Left colon (tissue), 2 donors: ENCODE measurements around the gene SCG2. TPM values are rescaled to one million over a fixed set of nuclear protein-coding genes. Genes with fewer than 3 reads are reported as not detected.

Experiments
- ATAC-seq: fragments of 200-7000 bp; cut with Tn5 transposase; one replicate; pipeline ENCODE4 v1.9.1; 2020; ENCODE audit warnings: mild to moderate bottlenecking, moderate library complexity
- DNase-seq, 2 donors: peaks; one replicate each; pipeline ENCODE4 v3.0.0-alpha.2; 2020
- intact Hi-C, 2 donors: fragments of 100-400 bp; cut with DNase I in 1 of 2; cut with micrococcal nuclease in 1 of 2; formaldehyde crosslinking; loops; one replicate each; pipeline versions ENCODE4 v1.11.2 to v1.14.0; 2022; cut with DNase I, micrococcal nuclease
- total RNA-seq, 2 donors: library from RNA; stranded (reverse); fragmentation: NEBNext Ultra II Directional; extraction: Animal tissue kit (Norgen Biotek cat#: 25700); gene quantifications; one replicate each; pipeline ENCODE4 v1.2.1, GENCODE V29; 2021
- donor health status: DM: no; HTN: no; CAD: no.
- donor health status: DM: yes; HTN: yes; CAD: no.

The SCG2 gene
- total RNA-seq, 2 donors from 2014 or later = 2.7 to 6.7 TPM

- intact Hi-C loops = no loop called here
- ATAC-seq (no peak), DNase-seq (no peak)
These were observed 14.9 kb downstream of the SCG2 start for GRCh38 chr2:223587301-223587700.

- intact Hi-C loops = no loop called here
- no peak for ATAC-seq
- DNase-seq = no peak
These were observed 15.9 kb downstream of the SCG2 start for GRCh38 chr2:223586261-223586660.

GRCh38 chr2:223585666-223586065, 16.5 kb downstream of the SCG2 start:
- DNase-seq = no peak
- intact Hi-C loops = no loop called here
- no peak for ATAC-seq

DNA sequence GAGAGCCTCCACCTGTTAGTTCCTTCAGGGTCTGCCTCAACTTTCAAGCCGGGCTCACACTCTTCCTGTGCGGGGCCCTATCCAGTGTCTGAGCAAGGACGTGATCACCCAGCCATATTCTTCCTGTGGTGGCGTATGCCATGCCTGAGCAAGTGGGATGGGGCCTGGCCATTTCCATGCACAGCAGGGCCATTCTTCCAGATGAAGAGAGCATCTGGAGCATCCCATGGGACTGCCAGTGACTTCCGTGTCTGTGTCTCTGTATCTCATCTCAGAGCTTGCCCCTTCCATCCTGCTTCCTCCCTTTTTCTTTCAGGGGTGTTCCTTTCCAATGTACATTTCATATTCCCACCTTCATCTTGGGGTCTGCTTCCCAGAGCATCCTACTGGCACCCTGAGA, 20.2 kb downstream of the SCG2 start:
- no peak for DNase-seq
- intact Hi-C loops = no loop called here
- no peak for ATAC-seq

DNA sequence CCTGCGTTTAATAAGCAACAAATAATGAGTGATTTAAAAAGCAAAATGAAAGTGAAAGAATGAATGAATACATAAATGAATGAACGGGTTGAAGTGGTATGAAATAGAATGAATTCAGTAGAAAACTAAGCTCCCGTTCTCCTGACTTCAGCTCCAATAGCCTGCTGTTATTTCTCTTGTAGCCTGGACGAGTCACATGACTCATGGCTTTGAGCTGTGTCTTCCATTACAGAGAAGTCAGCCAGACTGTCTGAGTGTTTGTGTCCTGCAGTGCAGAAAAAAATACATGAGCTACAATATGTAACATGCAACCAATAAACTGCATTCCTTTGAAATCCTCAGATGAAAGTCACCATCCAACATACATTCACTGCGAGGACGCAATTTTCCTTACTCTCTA, 21.2 kb downstream of the SCG2 start:
- no peak for ATAC-seq
- intact Hi-C loops = no loop called here

GRCh38 chr2:223578846-223579245, 23.3 kb downstream of the SCG2 start:
- DNase-seq (no peak), ATAC-seq (no peak)
- intact Hi-C loops = no loop called here

More for the DNA sequence above, 21.2 kb downstream of the SCG2 start:
- no peak for DNase-seq

DNA sequence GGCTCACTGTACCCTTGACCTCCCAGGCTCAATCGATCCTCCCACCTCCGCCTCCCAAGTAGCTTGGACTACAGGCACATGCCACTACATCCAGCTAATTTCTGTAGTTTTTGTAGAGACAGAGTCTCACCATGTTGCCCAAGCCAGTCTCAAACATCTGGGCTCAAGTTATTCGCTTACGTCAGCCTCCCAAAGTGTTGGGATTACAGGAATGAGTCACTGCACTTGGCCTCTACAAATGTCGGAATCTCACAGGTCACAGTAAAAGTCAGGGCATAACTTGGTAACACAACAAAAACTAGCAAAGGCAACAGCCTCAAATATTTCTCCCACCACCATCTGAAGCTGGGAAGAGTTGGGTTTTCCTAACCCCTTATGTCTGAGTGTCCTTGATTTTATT, 25.3 kb downstream of the SCG2 start:
- DNase-seq (no peak), ATAC-seq (no peak)
- intact Hi-C loops = no loop called here

GRCh38 chr2:223570784-223571183, 31.4 kb downstream of the SCG2 start:
- intact Hi-C loops = no loop called here
- ATAC-seq = no peak
- DNase-seq = no peak

DNA sequence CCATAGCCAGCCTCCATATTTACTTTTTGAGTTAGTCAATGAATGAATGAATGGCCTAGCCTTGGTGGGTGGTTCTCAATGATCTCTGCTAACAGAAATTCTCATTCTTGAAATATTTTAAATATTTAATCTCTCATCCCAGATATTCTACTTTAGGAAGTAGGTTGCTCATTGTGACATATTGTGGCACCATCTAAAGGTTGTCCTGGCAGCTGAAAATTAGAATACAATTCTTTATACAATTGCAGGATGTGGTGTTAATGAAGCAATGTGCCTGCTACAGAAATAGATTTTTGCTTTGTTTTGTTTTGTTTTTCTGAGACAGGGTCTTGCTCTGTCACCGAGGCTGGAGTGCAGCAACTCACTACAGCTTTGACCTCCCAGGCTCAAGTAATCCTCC, 35.8 kb downstream of the SCG2 start:
- DNase-seq (no peak), ATAC-seq (no peak)
- intact Hi-C loops = no loop called here

DNA sequence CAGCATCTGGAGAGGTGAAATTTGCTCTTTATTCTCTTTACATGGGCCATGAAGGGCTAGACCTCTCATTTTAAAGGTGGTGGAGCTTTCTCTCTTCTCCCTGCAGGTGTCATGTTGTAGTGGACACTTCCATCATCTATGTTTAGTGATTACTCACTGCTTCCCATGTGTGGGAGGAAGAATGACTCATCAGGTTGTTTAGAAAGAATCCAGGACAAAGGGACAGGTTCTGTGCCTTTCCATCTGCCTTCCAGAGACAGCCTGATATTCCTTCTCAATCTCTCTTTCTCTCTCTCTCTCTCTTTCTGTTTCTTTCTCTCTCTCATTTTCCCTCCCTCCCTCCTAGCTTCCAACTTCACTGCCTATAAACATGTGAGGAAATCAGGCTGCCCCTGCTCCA, 38.7 kb downstream of the SCG2 start:
- ATAC-seq (no peak), DNase-seq (no peak)
- intact Hi-C loops = no loop called here

DNA sequence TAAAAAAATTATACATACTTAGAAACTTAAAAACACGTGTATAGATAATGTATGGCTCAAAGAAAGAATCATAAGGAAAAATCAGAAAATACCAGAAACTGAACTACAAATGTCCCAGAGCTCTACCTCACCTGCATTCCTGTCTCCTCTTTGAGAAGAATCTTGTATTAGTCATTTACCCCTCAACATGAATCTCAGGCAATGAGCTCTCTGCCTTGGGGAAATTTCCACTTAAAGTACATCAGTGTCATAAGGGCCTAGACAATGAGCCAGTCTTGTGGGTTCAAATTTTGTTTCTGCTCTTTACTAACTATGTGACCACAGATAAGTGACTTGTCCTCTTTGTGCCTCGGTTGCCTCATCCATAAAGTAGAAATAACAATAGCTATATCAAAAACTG, 40.1 kb downstream of the SCG2 start:
- DNase-seq (no peak), ATAC-seq (no peak)
- intact Hi-C loops = no loop called here

DNA sequence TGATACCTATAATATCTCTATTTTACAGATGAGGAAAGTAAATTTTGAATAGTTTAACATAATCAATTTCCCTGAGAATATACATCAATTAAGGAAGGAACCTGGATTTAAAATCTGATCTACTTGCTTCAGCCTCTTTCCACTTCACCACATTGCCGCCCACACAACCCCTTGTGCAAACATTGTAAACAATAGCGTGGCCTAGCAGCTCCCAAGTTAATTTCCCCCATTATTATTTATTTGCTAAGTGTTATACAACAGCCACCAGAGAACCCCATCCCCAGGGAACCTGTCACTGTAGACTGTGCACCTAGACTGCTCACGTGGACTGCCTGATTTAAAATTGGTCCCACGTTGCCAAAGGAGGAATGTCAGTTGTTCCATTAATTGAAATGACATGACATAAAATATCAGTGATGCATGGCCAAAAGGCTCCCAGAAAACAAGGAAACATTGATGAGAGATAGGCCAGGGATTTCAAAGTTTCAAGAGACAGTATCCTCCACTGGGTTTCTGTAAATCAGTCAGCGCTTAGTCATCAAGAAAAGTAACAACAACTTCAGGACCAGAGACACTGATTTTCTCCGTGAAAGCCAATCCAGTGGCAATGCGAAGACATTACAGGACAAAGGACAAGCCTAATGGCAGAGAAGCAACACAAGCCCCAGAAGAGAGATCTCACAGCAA, 41.3 kb downstream of the SCG2 start:
- DNase-seq (no peak), ATAC-seq (no peak)
- intact Hi-C loops = no loop called here

DNA sequence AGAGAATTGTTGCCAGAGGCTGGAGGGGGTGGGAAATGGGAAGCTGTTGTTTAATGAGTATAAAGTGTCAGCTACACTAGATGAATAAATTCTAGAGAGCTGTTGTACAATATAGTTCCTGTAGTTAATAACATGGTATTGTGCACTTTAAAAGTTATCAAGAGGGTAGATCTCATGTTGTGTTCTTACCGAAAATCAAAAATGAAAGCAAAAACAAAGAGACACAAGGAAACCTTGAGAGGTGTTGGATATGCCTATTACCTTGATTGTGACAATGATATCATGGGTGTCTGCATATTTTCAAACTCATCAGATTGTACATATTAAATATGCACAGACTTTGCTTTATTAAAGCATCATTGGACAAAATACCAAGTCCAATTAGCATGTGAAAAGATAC, 43.2 kb downstream of the SCG2 start:
- DNase-seq (no peak), ATAC-seq (no peak)
- intact Hi-C loops = no loop called here

DNA sequence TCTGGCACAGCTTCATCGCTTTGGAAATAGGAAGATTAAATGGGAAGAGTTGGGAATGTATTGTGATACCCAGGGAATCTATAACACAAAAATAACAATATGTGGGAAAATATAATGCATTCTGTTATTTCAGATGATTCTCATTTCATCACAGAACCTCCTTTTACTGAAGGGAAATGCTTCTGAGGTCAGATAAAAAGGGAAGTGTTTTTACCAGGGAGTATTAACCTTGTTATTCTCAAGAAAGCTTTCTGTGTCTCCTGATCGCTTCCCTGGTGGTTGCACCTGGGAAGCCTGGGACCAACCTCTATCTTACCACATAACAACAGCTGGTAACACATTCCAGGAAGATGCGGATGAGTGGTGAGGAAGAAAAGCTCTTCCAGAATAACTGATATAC, 47.2 kb downstream of the SCG2 start:
- DNase-seq = no peak
- intact Hi-C loops = no loop called here
- ATAC-seq = no peak

- DNase-seq (no peak), ATAC-seq (no peak)
- intact Hi-C loops = no loop called here
These were observed 52.9 kb downstream of the SCG2 start for GRCh38 chr2:223549215-223549614.

GRCh38 chr2:223548194-223548593, 54.0 kb downstream of the SCG2 start:
- DNase-seq (no peak), ATAC-seq (no peak)
- intact Hi-C loops = no loop called here

Other genes starting within 250 kb of the SCG2 start
- gene AP1S3, start 235.2 kb upstream of the SCG2 start, total RNA-seq = 10 to 100 TPM in 1 of 2 donors, 1 to 10 TPM in 1; 7.0 to 13.5 TPM